ENCODE results near the gene KCTD10.

- TF ChIP-seq POLR2A (IDR thresholded peaks at IDR 0.05) (no peak), CTCF (IDR thresholded peaks at IDR 0.05) (no peak)
Observed at GRCh38 chr12:109504068-109504467, 27.0 kb upstream of the KCTD10 start.

All from uterus (tissue), 2 donors.